Measurements from ENCODE around the gene UBE2F. TPM values are rescaled to one million over a fixed set of nuclear protein-coding genes. Genes with fewer than 3 reads are reported as not detected.

The UBE2F gene
- total and polyA plus RNA-seq, 12 donors = 26.8 to 101 (median 54.5) TPM

GRCh38 chr2:237931205-237931721 lies 35.6 kb upstream of the UBE2F start:
- Histone ChIP-seq H3K4me1 (replicated peaks in 1 of 2) (no peaks in the 10 kb centered on the region), H3K36me3 (replicated peaks in 1 of 2) (no peaks in the 10 kb centered on the region), H3K27me3 (no peaks in the 10 kb centered on the region), H3K9me3 (replicated peaks in 1 of 3) (no peaks in the 10 kb centered on the region), H3K27ac (peak overlapping the region in 1 of 5 donors; percentile 68), H3K4me3 (no peak overlapping the region)
- intact Hi-C loops (cut with DNase I) = no loop called here
- WGBS, 4 donors = 56 to 65% (median 61%) methylated on average over 9 of the region's 9 CpGs
- TF ChIP-seq CTCF (IDR thresholded peaks at IDR 0.05) = no peak
- no peak for TF ChIP-seq POLR2A (IDR thresholded peaks at IDR 0.05)
- DNase-seq = no peak

DNA sequence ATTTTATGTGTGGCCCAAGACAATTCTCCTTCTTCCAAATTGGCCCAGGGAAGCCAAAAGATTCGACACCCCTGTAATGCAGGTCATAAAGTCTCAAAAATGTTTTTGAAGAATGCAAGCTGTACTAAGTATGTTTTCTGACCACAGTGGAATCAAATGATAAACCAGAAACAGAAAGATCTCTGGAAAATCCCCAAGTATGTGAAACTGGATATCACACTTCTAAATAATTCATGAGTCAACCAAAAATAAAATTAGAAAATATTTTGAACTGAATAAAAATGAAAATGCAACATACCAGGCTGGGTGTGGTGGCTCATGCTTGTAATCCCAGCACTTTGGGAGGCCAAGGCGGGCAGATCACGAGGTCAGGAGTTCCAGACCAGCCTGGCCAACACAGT lies 34.1 kb upstream of the UBE2F start:
- intact Hi-C loops (cut with DNase I) = no loop called here
- TF ChIP-seq POLR2A (IDR thresholded peaks at IDR 0.05) = no peak
- no peak for TF ChIP-seq CTCF (IDR thresholded peaks at IDR 0.05)
- H3K36me3 ChIP-seq (replicated peaks in 1 of 2) = no peaks in the 10 kb centered on the region
- 65 to 78% (median 68%) methylated on average over 3 of the region's 3 CpGs for WGBS, 4 donors
- H3K27ac ChIP-seq = no peak overlapping the region
- no peak overlapping the region for H3K4me3 ChIP-seq
- no peaks in the 10 kb centered on the region for H3K27me3 ChIP-seq
- H3K4me1 ChIP-seq (replicated peaks in 1 of 2) = no peaks in the 10 kb centered on the region
- H3K9me3 ChIP-seq (replicated peaks in 1 of 3) = no peaks in the 10 kb centered on the region
- DNase-seq = no peak

- no peaks in the 10 kb centered on the region for H3K27me3 ChIP-seq
- TF ChIP-seq CTCF (IDR thresholded peaks at IDR 0.05) = no peak
- no peak for TF ChIP-seq POLR2A (IDR thresholded peaks at IDR 0.05)
- no peaks in the 10 kb centered on the region for H3K36me3 ChIP-seq (replicated peaks in 1 of 2)
- no peak overlapping the region for H3K4me3 ChIP-seq
- no peak for DNase-seq
- WGBS, 4 donors = 87 to 97% (median 91%) methylated on average over 5 of the region's 5 CpGs
- H3K9me3 ChIP-seq (replicated peaks in 1 of 3) = no peaks in the 10 kb centered on the region
- H3K27ac ChIP-seq = no peak overlapping the region
- intact Hi-C loops (cut with DNase I) = no loop called here
- H3K4me1 ChIP-seq (replicated peaks in 1 of 2) = no peaks in the 10 kb centered on the region
Measured at GRCh38 chr2:237934186-237934585, 32.6 kb upstream of the UBE2F start.

- whole genome bisulfite sequencing, 4 donors = 79 to 88% (median 82%) methylated on average over 10 to 11 of the region's 11 CpGs
- Histone ChIP-seq H3K4me3 (no peak overlapping the region), H3K27ac (no peak overlapping the region), H3K27me3 (no peaks in the 10 kb centered on the region), H3K36me3 (replicated peaks in 1 of 2) (no peaks in the 10 kb centered on the region), H3K9me3 (replicated peaks in 1 of 3) (no peaks in the 10 kb centered on the region), H3K4me1 (replicated peaks in 1 of 2) (no peaks in the 10 kb centered on the region)
- TF ChIP-seq CTCF (IDR thresholded peaks at IDR 0.05) = no peak
- no peak for TF ChIP-seq POLR2A (IDR thresholded peaks at IDR 0.05)
- intact Hi-C loops (cut with DNase I) = no loop called here
- DNase-seq = no peak
Measured at GRCh38 chr2:237935740-237936452, 30.9 kb upstream of the UBE2F start.

All from adrenal gland (tissue), 12 donors.